GM12873 (cell line): ENCODE data around the gene MANSC1.

Source experiments
- CTCF ChIP-seq: IDR thresholded peaks from 2 replicates; pipeline ENCODE4 v1.5.1; 2012; ENCODE audit warnings: low read depth, mild to moderate bottlenecking, moderate library complexity, low read length, control low read depth; ENCODE audit not compliant: insufficient read depth; ENCODE audit errors: missing control alignments

MANSC1 gene

GRCh38 chr12:12364787-12365445 lies 14.9 kb upstream of the MANSC1 start:
- no peak for TF ChIP-seq CTCF

GRCh38 chr12:12358528-12358927 lies 8.5 kb upstream of the MANSC1 start:
- TF ChIP-seq CTCF, result no peak

- no peak for TF ChIP-seq CTCF
Measured at GRCh38 chr12:12357719-12358461, 7.8 kb upstream of the MANSC1 start.

- peak; percentile 17 for TF ChIP-seq CTCF
Measured at GRCh38 chr12:12356896-12357718, 7.1 kb upstream of the MANSC1 start, which contains the start of gene BORCS5. TSS of gene BORCS5 (plus strand) at chr12:12357078. CDS start at chr12:12357452, 374 bp downstream.

GRCh38 chr12:12356467-12356895 lies 6.4 kb upstream of the MANSC1 start:
- TF ChIP-seq CTCF, result no peak

- no peak for TF ChIP-seq CTCF
Measured at GRCh38 chr12:12353807-12354206, 3.8 kb upstream of the MANSC1 start.

- no peak for TF ChIP-seq CTCF
Measured at GRCh38 chr12:12353276-12353675, 3.2 kb upstream of the MANSC1 start.
